Body of pancreas (tissue), 4 donors: ENCODE results near the gene ACTN2.

Experiments used
- POLR2A ChIP-seq, 3 donors: fragments of 450-650 bp; IDR thresholded peaks; one replicate each; pipeline ENCODE4 v1.6.1; 2016; ENCODE audit warnings: antibody characterized with exemption in 3 of 3, mild to moderate bottlenecking in 2 of 3
- TF ChIP-seq, protein P1 (sequence below), 7 experiments: fragments of 450-650 bp in 4 of 7; fragments of 200-600 bp in 3 of 7; sonication (generic) in 3 of 7; IDR thresholded peaks; one replicate each; pipeline ENCODE4 v1.5.1; 2016 to 2019; ENCODE audit warnings: antibody characterized with exemption in 7 of 7

DNA sequence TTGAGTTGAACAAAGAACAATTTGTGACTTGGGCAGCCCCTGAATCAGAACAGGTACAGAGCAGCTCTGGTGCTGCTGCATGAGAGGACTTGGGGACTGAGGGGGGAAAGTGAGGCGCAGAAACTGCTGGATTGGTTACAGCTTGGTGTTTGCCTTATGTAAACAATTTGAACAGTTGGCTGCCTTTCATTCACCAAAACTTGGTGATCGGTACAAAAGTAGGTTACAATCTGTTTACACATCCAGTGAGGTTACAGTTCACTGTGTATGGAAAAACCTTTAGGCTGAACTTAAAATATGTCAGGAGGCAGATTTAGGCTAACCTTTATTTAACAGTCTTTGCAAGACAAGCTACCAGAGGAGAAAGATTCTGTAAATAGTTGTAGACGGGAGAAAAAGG, 80.2 kb downstream of the ACTN2 start:
- TF ChIP-seq, protein P1, sequence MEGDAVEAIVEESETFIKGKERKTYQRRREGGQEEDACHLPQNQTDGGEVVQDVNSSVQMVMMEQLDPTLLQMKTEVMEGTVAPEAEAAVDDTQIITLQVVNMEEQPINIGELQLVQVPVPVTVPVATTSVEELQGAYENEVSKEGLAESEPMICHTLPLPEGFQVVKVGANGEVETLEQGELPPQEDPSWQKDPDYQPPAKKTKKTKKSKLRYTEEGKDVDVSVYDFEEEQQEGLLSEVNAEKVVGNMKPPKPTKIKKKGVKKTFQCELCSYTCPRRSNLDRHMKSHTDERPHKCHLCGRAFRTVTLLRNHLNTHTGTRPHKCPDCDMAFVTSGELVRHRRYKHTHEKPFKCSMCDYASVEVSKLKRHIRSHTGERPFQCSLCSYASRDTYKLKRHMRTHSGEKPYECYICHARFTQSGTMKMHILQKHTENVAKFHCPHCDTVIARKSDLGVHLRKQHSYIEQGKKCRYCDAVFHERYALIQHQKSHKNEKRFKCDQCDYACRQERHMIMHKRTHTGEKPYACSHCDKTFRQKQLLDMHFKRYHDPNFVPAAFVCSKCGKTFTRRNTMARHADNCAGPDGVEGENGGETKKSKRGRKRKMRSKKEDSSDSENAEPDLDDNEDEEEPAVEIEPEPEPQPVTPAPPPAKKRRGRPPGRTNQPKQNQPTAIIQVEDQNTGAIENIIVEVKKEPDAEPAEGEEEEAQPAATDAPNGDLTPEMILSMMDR (IDR thresholded peaks at IDR 0.05), result no peak
- no peak for TF ChIP-seq POLR2A (IDR thresholded peaks at IDR 0.05)
